Cardiac septum (tissue), 1 donor: ENCODE data around the gene CHCHD3. TPM values are rescaled to one million over a fixed set of nuclear protein-coding genes. Genes with fewer than 3 reads are reported as not detected.

Source experiments
- DNase-seq: peaks from one replicate; pipeline ENCODE4 v3.0.0-alpha.2; 2020; ENCODE audit warnings: low spot score
- intact Hi-C: fragments of 100-400 bp; cut with DNase I; formaldehyde crosslinking; loops from one replicate; pipeline ENCODE4 v1.14.0; 2022
- long read RNA-seq: library from polyadenylated mRNA; unstranded; transcript quantifications from one replicate; pipeline ENCODE4 v2.0.0, GENCODE V29; 2021
- total RNA-seq: library from RNA; stranded (reverse); fragmentation: NEBNext Ultra II Directional; extraction: Animal tissue kit (Norgen Biotek cat#: 25700); gene quantifications from one replicate; pipeline ENCODE4 v1.2.1, GENCODE V29; 2021
- donor health status: DM: no; HTN: no; CAD: no.

CHCHD3 gene
- total RNA-seq, result 138 TPM
- long read RNA-seq, transcript CHCHD3-201 (8 exons, 1,598 nt), result major isoform, 314 of 338 reads
- long read RNA-seq, partial matches to known transcripts, result 5 of 338 reads
- long read RNA-seq, other reads (novel, unspliced or antisense), result 19 of 338 reads

DNA sequence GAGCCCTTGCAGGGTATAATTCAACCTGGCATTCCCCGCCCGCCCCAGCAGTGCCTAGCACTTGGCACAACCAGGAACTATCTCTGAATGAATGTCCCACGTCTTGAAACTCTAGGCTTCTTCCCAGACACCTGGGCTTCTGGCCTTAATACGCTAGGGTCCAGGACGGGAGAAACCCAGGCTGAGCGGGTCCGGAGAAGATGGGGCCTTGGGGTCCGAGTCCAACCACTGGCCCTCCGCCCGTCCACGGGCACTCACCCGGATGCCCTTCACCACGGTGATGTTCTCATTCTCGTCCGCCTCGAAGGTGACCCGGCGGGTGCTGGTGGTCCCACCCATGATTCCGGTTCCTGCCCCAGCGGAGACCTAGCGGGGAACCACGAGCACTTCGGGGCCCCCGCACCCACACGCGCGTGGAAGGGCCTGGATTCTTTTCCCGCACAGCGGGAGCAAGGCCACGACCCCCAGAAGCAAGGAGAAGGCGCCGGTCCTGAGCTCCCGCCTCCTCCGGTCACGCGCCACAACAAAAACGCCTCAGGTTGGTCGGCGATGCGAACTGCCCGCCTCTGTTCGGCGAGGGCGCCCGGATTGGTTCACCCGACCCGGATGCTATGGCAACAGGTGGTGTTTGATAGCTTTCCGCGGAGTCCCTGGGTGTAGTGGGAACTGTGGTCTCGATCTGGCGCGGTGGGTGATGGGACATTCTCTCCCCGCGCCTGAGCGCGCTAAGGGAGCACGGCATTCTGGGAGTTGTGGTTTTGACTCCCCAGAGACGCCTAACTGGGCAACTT is at the start of gene CHCHD3:
Gene CHCHD3, minus strand, starts transcription at position 492 of the 791 bp plus-strand sequence. Its CDS starts 153 bp downstream, at position 339.
- intact Hi-C loops, result loop anchor here (10.0 kb wide), 1 partner anchor 1043 kb away; the partner anchor contains the start of gene LRGUK
- DNase-seq, result peak; percentile 99

- no peak for DNase-seq
- intact Hi-C loops, result no loop called here
Observed at GRCh38 chr7:133130166-133130565, 48.3 kb upstream of the CHCHD3 start.

DNA sequence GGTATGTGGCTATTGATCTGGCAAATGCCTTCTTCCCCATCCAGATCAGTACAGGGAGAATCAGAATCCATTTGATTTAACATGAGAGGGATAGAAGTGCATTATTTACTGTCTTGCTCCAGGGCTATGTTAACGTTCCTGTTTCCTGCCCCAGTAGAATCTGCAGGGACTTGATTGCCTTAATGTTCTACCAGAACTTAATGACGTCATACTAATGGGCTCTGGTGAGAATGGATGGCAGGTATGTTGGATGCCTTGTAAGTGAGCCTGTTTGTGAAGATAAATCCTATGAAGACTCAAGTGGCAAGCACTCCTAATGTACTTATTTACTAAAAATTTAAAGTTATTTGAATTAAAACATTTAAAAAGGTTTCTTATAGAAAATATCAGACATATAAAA is 44.5 kb upstream of the CHCHD3 start:
- DNase-seq, result no peak
- intact Hi-C loops, result no loop called here

DNA sequence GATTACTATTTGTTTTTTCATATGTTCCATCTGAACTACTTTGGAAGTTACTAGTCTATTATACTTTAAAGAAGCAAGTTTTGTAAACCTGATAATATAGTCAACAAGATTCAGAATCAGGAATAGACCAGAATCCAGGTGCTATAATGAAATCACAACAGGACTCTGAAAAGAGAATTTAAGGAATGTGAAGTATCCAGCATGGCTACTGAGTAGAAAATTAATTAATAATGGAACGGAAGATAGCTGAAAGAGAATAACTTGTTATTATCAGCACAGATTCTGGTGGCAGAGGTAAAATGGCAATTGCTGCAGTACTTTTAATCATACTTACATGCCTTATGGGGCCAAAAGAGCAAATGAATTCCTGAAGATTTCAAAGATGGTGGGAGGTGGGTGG is 43.1 kb upstream of the CHCHD3 start:
- DNase-seq, result no peak
- intact Hi-C loops, result no loop called here

DNA sequence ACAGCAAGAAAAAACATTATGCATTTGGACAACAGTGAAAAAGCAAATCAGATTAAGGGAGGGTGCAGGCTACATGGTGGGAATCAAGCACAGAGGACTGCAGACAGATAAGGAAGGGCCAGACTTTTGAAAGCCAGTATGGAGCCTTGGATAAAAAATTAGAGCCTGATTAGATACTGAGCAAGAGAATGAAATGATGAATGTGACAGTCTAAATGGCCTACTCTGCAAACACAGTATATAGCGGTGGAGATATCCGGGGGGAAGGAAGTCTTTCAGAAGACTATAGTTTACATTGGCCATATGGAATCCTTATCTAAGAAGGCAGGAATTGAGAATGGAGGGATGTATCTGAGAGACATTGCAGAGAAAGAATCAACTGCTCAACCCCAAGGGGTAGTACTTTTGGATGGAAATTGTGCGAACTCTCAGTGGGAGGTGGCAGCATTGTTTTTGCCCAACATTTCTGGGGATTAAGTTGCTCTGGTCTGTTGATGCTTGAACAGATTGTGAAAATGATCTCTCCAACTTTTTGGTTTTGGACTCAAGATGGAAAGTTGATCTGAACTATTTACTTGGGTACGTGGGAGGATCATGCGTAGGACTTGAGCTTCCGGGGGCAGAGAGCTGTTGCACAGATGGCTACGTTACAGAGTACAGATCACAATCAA is 39.4 kb upstream of the CHCHD3 start:
- intact Hi-C loops, result no loop called here

DNA sequence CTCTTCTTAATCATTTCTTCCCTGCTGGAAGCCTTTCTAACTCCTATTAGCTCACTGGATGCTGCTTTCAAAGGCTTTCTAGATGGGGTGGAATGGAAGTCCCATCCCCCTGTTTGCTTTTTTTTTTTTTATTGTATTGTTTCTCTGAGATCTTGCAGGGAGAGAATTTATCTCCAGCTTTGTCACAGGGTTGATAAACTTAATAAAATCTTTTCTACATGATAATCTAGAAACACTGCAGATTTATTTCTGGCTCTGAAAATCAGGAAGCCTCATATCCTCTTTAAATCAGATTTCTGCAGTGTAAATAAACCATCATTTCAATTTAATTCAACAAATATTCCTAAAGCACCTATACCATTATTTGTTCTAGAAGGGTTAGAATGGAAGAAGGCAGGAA is 37.2 kb upstream of the CHCHD3 start:
- intact Hi-C loops, result no loop called here
- no peak for DNase-seq

More for the DNA sequence above, 39.4 kb upstream of the CHCHD3 start:
- no peak for DNase-seq

- intact Hi-C loops, result no loop called here
- no peak for DNase-seq
Observed at GRCh38 chr7:133118261-133118660, 36.4 kb upstream of the CHCHD3 start.

GRCh38 chr7:133117452-133117851 is 35.6 kb upstream of the CHCHD3 start:
- DNase-seq, result no peak
- intact Hi-C loops, result no loop called here

DNA sequence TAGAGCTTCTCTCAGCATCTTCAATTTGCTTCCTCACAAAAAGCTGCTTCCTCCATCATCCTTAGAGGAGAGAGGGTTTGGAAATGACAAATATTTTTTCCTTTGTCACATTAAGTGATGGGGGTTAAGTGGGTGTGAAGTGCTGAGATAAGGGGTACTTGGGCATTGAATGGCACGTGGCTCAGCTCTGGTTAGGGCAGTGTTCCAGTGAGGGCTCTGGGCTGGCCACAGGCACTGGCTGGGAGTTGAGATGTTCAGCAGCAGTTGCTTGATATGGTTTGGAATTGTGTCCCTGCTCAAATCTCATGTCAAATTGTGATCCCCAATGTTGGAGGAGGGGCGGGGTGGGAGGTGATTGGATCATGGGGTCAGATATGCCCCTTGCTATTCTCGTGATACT is 33.7 kb upstream of the CHCHD3 start:
- no peak for DNase-seq
- intact Hi-C loops, result no loop called here

DNA sequence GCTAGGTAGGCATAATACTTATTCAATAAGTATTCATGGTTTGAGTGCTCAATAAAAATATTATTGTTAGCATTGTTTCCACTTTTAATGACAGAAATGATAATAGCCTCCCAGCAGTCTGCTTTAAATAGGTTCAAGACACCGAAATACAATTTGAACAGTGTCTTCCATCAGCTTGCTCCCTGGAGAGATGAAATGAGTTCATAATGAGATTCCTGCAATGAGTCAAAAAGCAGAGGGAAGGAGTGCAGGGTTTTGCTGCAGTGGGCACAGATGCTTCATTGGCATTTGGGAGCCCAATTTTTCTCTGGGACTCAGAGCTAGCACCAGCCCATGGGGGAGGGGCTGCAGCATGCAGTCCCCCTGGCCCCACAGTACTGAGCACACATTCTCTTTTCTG is 32.6 kb upstream of the CHCHD3 start:
- DNase-seq, result no peak
- intact Hi-C loops, result no loop called here

DNA sequence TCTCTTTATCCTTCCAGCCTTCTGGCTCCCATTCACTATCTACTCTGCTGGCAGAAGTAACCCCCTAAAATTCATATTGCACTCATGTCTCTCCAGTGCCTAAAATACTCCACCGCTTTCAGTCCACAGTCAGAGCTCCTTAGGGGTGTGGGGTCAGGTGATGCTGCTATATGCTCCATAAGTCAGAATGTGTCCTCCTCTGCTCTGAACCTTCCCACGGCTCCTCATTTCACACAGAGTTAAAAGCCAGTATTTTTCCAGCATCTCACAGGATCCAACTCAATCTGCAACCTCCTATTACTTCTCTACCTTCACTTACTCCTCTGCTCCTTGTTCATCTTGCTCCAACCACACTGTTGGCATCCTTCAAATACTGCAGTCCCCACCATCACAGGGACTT is 31.1 kb upstream of the CHCHD3 start:
- no peak for DNase-seq
- intact Hi-C loops, result no loop called here

DNA sequence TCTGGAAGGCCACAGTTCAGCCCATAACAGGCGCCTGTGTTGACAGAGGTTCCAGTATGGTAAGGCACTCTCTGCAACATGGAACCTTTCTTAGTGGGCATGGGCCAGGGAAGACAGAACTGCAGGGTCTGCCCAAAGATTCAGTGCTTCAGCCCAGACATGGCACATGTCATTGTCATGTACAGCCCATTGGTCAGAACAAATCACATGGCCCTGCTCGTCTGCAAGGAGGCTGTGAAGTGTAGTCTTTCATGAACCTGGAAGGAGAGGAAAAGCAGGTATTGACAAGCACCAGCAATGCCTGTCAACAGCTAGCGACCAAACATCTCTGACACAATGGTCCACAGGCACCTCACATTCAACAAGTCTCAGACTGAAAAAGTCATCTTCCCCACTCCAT is 30.4 kb upstream of the CHCHD3 start:
- no peak for DNase-seq
- intact Hi-C loops, result no loop called here

DNA sequence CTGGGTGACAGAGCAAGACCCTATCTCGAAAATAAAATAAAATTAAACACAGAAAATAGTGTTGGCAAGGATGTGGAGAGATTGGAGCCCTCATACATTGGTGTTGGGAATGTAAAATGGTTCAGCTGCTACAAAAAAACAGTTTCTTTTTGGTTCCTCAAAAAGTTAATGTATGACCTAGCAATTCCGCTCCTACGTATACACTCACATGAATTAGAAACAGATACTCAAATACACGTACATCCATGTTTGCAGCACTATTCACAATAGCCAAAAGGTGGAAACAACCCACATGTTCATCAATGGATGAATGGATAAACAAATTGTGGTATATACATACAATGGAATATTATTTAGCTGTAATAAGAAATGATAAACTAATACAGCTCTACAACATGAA is 28.4 kb upstream of the CHCHD3 start:
- intact Hi-C loops, result no loop called here
- no peak for DNase-seq

- no peak for DNase-seq
- intact Hi-C loops, result no loop called here
Observed at GRCh38 chr7:133109816-133110215, 27.9 kb upstream of the CHCHD3 start.

- intact Hi-C loops, result no loop called here
Observed at GRCh38 chr7:133108023-133108422, 26.1 kb upstream of the CHCHD3 start.

DNA sequence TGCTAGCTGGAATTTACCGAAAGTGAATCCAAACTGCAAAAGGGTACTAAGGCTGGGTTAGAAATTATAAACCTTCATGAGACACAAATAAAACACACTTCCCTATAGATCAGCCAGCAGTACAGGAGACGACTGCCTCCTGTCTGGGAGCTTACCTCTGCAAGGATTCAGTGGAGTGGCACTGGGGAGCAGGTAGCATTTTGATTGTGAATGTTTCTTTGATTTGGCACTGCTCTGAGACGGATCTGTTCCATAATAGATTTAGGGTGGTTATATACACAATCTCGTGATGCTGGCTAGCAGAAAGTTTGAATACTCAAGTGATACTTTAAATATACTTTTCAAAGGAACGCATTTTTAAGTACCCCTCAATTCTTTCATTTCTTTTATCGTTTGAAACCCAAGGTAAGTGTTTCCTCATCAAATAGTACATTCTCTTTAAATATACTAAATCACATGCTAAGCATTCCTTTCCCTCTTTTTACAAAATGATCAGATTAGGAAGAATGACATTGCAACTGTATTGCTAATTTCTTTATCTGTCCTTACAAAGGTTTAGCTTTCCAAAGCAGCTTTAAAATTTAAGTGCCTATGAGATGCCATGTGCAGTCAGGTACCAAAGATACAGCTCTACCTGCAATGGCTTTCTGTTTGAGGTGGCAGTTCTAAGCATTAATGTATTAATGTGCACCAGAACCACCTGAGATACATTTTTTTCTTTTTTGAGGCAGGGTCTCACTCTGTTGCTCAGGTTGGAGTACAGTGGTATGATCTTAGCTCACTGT is 20.6 kb upstream of the CHCHD3 start:
- intact Hi-C loops, result no loop called here
- DNase-seq, result no peak

More at GRCh38 chr7:133108023-133108422, 26.1 kb upstream of the CHCHD3 start:
- no peak for DNase-seq

GRCh38 chr7:133099633-133100286 is 17.9 kb upstream of the CHCHD3 start:
- DNase-seq, result no peak
- intact Hi-C loops, result no loop called here

- intact Hi-C loops, result no loop called here
- DNase-seq, result no peak
Observed at GRCh38 chr7:133095119-133095671, 13.3 kb upstream of the CHCHD3 start.

GRCh38 chr7:133091943-133092464 is 10.1 kb upstream of the CHCHD3 start:
- intact Hi-C loops, result no loop called here

More at GRCh38 chr7:133091943-133092464, 10.1 kb upstream of the CHCHD3 start:
- no peak for DNase-seq
